Esophagus (tissue), 2 donors: ENCODE data around the gene BCAS4. TPM values are rescaled to one million over a fixed set of nuclear protein-coding genes. Genes with fewer than 3 reads are reported as not detected.

ENCODE experiments used
- H3K27ac ChIP-seq, 2 donors: one replicate each; pipeline ENCODE4 v1.5.1; 2013; ENCODE audit warnings: low read depth in 2 of 2, mild to moderate bottlenecking in 2 of 2, inconsistent platforms in 1 of 2, low read length in 1 of 2, moderate library complexity in 1 of 2
- H3K27me3 ChIP-seq, 2 donors: one replicate each; pipeline ENCODE4 v1.6.1; 2013; ENCODE audit warnings: low read length in 2 of 2, control low read depth in 1 of 2, mild to moderate bottlenecking in 1 of 2; ENCODE audit not compliant: insufficient read depth in 2 of 2, control insufficient read depth in 1 of 2
- H3K36me3 ChIP-seq, 2 donors: one replicate each; pipeline ENCODE4 v1.6.1; 2013; ENCODE audit warnings: low read length in 1 of 2; ENCODE audit not compliant: control insufficient read depth in 2 of 2, insufficient read depth in 2 of 2
- H3K4me1 ChIP-seq, 2 donors: one replicate each; pipeline ENCODE4 v1.6.1; 2013; ENCODE audit warnings: low read length in 1 of 2; ENCODE audit not compliant: control insufficient read depth in 2 of 2, insufficient read depth in 2 of 2
- H3K4me3 ChIP-seq, 2 donors: one replicate each; pipeline ENCODE4 v1.5.1; 2013; ENCODE audit warnings: low read length in 2 of 2, mild to moderate bottlenecking in 2 of 2, low read depth in 1 of 2, moderate library complexity in 1 of 2
- H3K9me3 ChIP-seq, 2 donors: one replicate each; pipeline ENCODE4 v1.6.1; 2013; ENCODE audit warnings: mild to moderate bottlenecking in 2 of 2, low read depth in 1 of 2, low read length in 1 of 2, moderate library complexity in 1 of 2; ENCODE audit not compliant: control insufficient read depth in 2 of 2, insufficient read depth in 1 of 2
- WGBS, 2 donors: extraction: QIAGEN DNeasy Blood & Tissue Kit; methylation state at CpG; one replicate each; pipeline ENCODE4 v1.1.7; 2013; 5-methylcytosine and 5-hydroxymethylcytosine counted together
- polyA plus RNA-seq, 2 donors: library from polyadenylated mRNA; stranded (reverse); fragments of 200-250 nt; gene quantifications; one replicate each; pipeline ENCODE4 v1.2.3, GENCODE V29; 2013
- donor health status: healthy with polysubstance abuse.
- donor health status: Bipolar disorder and iron deficiency.

The BCAS4 gene
- polyA plus RNA-seq, 2 donors: 1.2 to 1.5 TPM

GRCh38 chr20:50868509-50869495 lies 73.9 kb downstream of the BCAS4 start:
- H3K36me3 ChIP-seq: no peaks in the 10 kb centered on the region
- H3K27ac ChIP-seq: peak overlapping the region in 1 of 2 donors; percentile 29
- H3K9me3 ChIP-seq: no peaks in the 10 kb centered on the region
- H3K4me3 ChIP-seq: no peak overlapping the region
- WGBS, 2 donors: 82 to 84% methylated on average over 11 of the region's 11 CpGs
- H3K4me1 ChIP-seq: peaks cover 0 to 13% of the 10 kb centered on the region in 2 donors
- H3K27me3 ChIP-seq: no peaks in the 10 kb centered on the region

GRCh38 chr20:50870561-50871161 lies 75.8 kb downstream of the BCAS4 start:
- Histone ChIP-seq H3K4me3 (no peak overlapping the region), H3K9me3 (no peaks in the 10 kb centered on the region), H3K4me1 (peaks cover 0 to 10% of the 10 kb centered on the region in 2 donors), H3K27me3 (no peaks in the 10 kb centered on the region), H3K36me3 (no peaks in the 10 kb centered on the region), H3K27ac (no peak overlapping the region)
- WGBS, 2 donors: 76 to 82% methylated on average over 19 of the region's 19 CpGs

- Histone ChIP-seq H3K27ac (no peak overlapping the region), H3K27me3 (no peaks in the 10 kb centered on the region), H3K4me1 (peaks cover 0 to 5% of the 10 kb centered on the region in 2 donors), H3K36me3 (no peaks in the 10 kb centered on the region), H3K9me3 (no peaks in the 10 kb centered on the region), H3K4me3 (no peak overlapping the region)
- 82 to 83% methylated on average over 16 of the region's 16 CpGs for WGBS, 2 donors
Observed at GRCh38 chr20:50872560-50873425, 77.9 kb downstream of the BCAS4 start.

GRCh38 chr20:50873585-50873984 lies 78.7 kb downstream of the BCAS4 start:
- H3K27ac ChIP-seq: no peak overlapping the region
- no peaks in the 10 kb centered on the region for H3K27me3 ChIP-seq
- H3K4me3 ChIP-seq: no peak overlapping the region
- no peaks in the 10 kb centered on the region for H3K36me3 ChIP-seq
- H3K4me1 ChIP-seq: peaks cover 0 to 5% of the 10 kb centered on the region in 2 donors
- no peaks in the 10 kb centered on the region for H3K9me3 ChIP-seq
- 88% methylated on average over 10 of the region's 10 CpGs for WGBS, 2 donors

GRCh38 chr20:50874111-50874757 lies 79.4 kb downstream of the BCAS4 start:
- Histone ChIP-seq H3K9me3 (no peaks in the 10 kb centered on the region), H3K36me3 (no peaks in the 10 kb centered on the region), H3K4me3 (no peak overlapping the region), H3K27ac (no peak overlapping the region), H3K27me3 (no peaks in the 10 kb centered on the region), H3K4me1 (peaks cover 0 to under 1% of the 10 kb centered on the region in 2 donors)
- 93 to 95% methylated on average over 10 of the region's 10 CpGs for WGBS, 2 donors

- H3K9me3 ChIP-seq: no peaks in the 10 kb centered on the region
- no peaks in the 10 kb centered on the region for H3K27me3 ChIP-seq
- H3K36me3 ChIP-seq: no peaks in the 10 kb centered on the region
- 88 to 90% methylated on average over 28 of the region's 28 CpGs for WGBS, 2 donors
- H3K27ac ChIP-seq: no peak overlapping the region
- no peaks in the 10 kb centered on the region for H3K4me1 ChIP-seq
- no peak overlapping the region for H3K4me3 ChIP-seq
Observed at GRCh38 chr20:50874758-50875665, 80.2 kb downstream of the BCAS4 start.

- H3K27me3 ChIP-seq: no peaks in the 10 kb centered on the region
- no peaks in the 10 kb centered on the region for H3K9me3 ChIP-seq
- WGBS, 2 donors: 95 to 97% methylated on average over 19 of the region's 19 CpGs
- H3K4me1 ChIP-seq: no peaks in the 10 kb centered on the region
- no peak overlapping the region for H3K27ac ChIP-seq
- H3K36me3 ChIP-seq: no peaks in the 10 kb centered on the region
- H3K4me3 ChIP-seq: no peak overlapping the region
Observed at GRCh38 chr20:50876063-50876685, 81.3 kb downstream of the BCAS4 start.

- no peaks in the 10 kb centered on the region for H3K9me3 ChIP-seq
- no peak overlapping the region for H3K4me3 ChIP-seq
- WGBS, 2 donors: 88 to 89% methylated on average over 7 of the region's 7 CpGs
- no peaks in the 10 kb centered on the region for H3K4me1 ChIP-seq
- no peaks in the 10 kb centered on the region for H3K36me3 ChIP-seq
- H3K27ac ChIP-seq: no peak overlapping the region
- no peaks in the 10 kb centered on the region for H3K27me3 ChIP-seq
Observed at GRCh38 chr20:50876816-50877215, 82.0 kb downstream of the BCAS4 start.
